Kidney (tissue), 14 donors: ENCODE measurements around the gene CNOT10. TPM values are rescaled to one million over a fixed set of nuclear protein-coding genes. Genes with fewer than 3 reads are reported as not detected.

Experiments
- DNase-seq, 5 donors: peaks; one replicate each; pipeline ENCODE4 v3.0.0-alpha.2; 2013 to 2020
- FAIRE-seq: peaks from 2 replicates; lab custom pipeline; 2012; peaks lifted over from hg19 to GRCh38; lab: Jason Lieb, UNC
- H3K27ac ChIP-seq, 2 donors: one replicate each; pipeline ENCODE4 v1.7.0; 2013; ENCODE audit warnings: low read depth in 2 of 2, low read length in 2 of 2, inconsistent platforms in 1 of 2
- H3K27me3 ChIP-seq: one replicate; pipeline ENCODE4 v1.7.1; 2013; ENCODE audit warnings: low read length, inconsistent platforms; ENCODE audit not compliant: control insufficient read depth, insufficient read depth
- H3K36me3 ChIP-seq, 3 donors: one replicate each; pipeline versions ENCODE4 v1.7.0 to v1.7.1; 2013; ENCODE audit warnings: low read length in 3 of 3, control low read depth in 1 of 3, inconsistent platforms in 1 of 3; ENCODE audit not compliant: insufficient read depth in 3 of 3, control insufficient read depth in 2 of 3
- H3K4me1 ChIP-seq, 3 donors: one replicate each; pipeline versions ENCODE4 v1.7.0 to v1.7.1; 2013; ENCODE audit warnings: low read length in 3 of 3, inconsistent platforms in 1 of 3, low read depth in 1 of 3; ENCODE audit not compliant: control insufficient read depth in 2 of 3, insufficient read depth in 2 of 3
- H3K4me3 ChIP-seq, 3 donors: one replicate each; pipeline versions ENCODE4 v1.7.0 to v1.8.1; 2013; ENCODE audit warnings: low read length in 3 of 3, control low read depth in 1 of 3, inconsistent platforms in 1 of 3
- H3K9ac ChIP-seq, 3 donors: one replicate each; pipeline versions ENCODE4 v1.7.0 to v1.7.1; 2013; ENCODE audit warnings: low read length in 3 of 3, control low read depth in 1 of 3, inconsistent platforms in 1 of 3
- H3K9me3 ChIP-seq, 3 donors: one replicate each; pipeline versions ENCODE4 v1.7.0 to v1.7.1; 2013; ENCODE audit warnings: low read length in 3 of 3, control low read depth in 1 of 3, inconsistent platforms in 1 of 3; ENCODE audit not compliant: control insufficient read depth in 2 of 3, insufficient read depth in 1 of 3
- intact Hi-C: fragments of 100-400 bp; cut with DNase I; formaldehyde crosslinking; loops from one replicate; pipeline ENCODE4 v1.11.1; 2022
- polyA plus RNA-seq: library from polyadenylated mRNA; stranded (reverse); fragments of 350-450 nt; fragmentation: Illumina TruSeq; extraction: RNeasy Lipid Tissue Mini Kit (QIAGEN cat#74804); gene quantifications from one replicate; pipeline ENCODE4 v1.2.3, GENCODE V29; 2014; ENCODE audit warnings: low read depth, low replicate concordance; ENCODE audit not compliant: insufficient read depth
- total RNA-seq: library from RNA; stranded (reverse); fragmentation: NEBNext Ultra II Directional; extraction: Animal tissue kit (Norgen Biotek cat#: 25700); gene quantifications from one replicate; pipeline ENCODE4 v1.2.1, GENCODE V29; 2021
- TF ChIP-seq, protein P1 (sequence below): IDR thresholded peaks from 3 replicates; pipeline ENCODE4 v1.5.1; 2012; ENCODE audit warnings: mild to moderate bottlenecking, moderate library complexity, borderline replicate concordance; ENCODE audit not compliant: insufficient read depth; ENCODE audit errors: extremely low read depth
- donor health status: control.
- donor health status: control.
- donor health status: control.
- donor health status: control.
- donor health status: control.
- donor health status: DM: yes; HTN: yes; CAD: no.
- donor health status: Normal renal cell carcinoma (clear cell type).

CNOT10 gene
- total and polyA plus RNA-seq, 2 donors from 2014 or later, result 19.0 to 34.0 TPM

GRCh38 chr3:32709346-32709745 is 24.4 kb downstream of the CNOT10 start:
- no peak overlapping the region for H3K9ac ChIP-seq
- intact Hi-C loops, result no loop called here
- peaks cover 0 to 14% (median 0%) of the 10 kb centered on the region in 3 donors for H3K36me3 ChIP-seq
- DNase-seq (no peak), FAIRE-seq (no peak)
- H3K9me3 ChIP-seq, result no peaks in the 10 kb centered on the region
- H3K27ac ChIP-seq, result no peak overlapping the region
- peaks cover 0 to 9% (median 2%) of the 10 kb centered on the region in 3 donors for H3K4me1 ChIP-seq
- no peaks in the 10 kb centered on the region for H3K27me3 ChIP-seq
- TF ChIP-seq, protein P1, sequence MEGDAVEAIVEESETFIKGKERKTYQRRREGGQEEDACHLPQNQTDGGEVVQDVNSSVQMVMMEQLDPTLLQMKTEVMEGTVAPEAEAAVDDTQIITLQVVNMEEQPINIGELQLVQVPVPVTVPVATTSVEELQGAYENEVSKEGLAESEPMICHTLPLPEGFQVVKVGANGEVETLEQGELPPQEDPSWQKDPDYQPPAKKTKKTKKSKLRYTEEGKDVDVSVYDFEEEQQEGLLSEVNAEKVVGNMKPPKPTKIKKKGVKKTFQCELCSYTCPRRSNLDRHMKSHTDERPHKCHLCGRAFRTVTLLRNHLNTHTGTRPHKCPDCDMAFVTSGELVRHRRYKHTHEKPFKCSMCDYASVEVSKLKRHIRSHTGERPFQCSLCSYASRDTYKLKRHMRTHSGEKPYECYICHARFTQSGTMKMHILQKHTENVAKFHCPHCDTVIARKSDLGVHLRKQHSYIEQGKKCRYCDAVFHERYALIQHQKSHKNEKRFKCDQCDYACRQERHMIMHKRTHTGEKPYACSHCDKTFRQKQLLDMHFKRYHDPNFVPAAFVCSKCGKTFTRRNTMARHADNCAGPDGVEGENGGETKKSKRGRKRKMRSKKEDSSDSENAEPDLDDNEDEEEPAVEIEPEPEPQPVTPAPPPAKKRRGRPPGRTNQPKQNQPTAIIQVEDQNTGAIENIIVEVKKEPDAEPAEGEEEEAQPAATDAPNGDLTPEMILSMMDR, result no peak
- H3K4me3 ChIP-seq, result no peak overlapping the region

- H3K4me3 ChIP-seq, result no peak overlapping the region
- H3K27ac ChIP-seq, result no peak overlapping the region
- H3K36me3 ChIP-seq, result peaks cover 0 to 14% (median 3%) of the 10 kb centered on the region in 3 donors
- intact Hi-C loops, result no loop called here
- no peak for FAIRE-seq
- TF ChIP-seq, protein P1, result no peak
- H3K9ac ChIP-seq, result no peak overlapping the region
- DNase-seq, result no peak
- H3K27me3 ChIP-seq, result no peaks in the 10 kb centered on the region
- H3K4me1 ChIP-seq, result no peaks in the 10 kb centered on the region
- H3K9me3 ChIP-seq, result no peaks in the 10 kb centered on the region
Observed at GRCh38 chr3:32712506-32713055, 27.6 kb downstream of the CNOT10 start.

DNA sequence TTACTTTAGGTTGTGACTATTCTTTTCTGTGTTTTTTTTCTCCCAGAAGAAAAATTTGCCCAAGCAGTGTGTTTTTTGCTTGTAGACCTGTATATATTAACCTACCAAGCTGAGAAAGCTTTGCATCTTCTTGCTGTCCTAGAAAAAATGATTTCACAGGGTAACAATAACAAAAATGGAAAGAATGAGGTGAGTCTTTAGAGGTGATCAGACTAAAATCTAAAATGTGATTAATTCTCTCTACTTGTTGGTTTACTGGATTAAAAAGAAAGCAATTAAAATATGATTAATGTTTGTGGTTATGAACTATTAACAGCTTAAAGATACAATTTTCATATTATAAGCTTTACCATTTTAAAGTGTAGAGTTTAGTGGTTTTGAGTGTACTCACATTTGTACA is 28.2 kb downstream of the CNOT10 start:
- intact Hi-C loops, result no loop called here
- no peak for FAIRE-seq
- Histone ChIP-seq H3K9me3 (no peaks in the 10 kb centered on the region), H3K9ac (no peak overlapping the region), H3K36me3 (peaks cover 0 to 14% (median 3%) of the 10 kb centered on the region in 3 donors), H3K4me1 (no peaks in the 10 kb centered on the region), H3K4me3 (no peak overlapping the region), H3K27ac (no peak overlapping the region), H3K27me3 (no peaks in the 10 kb centered on the region)
- TF ChIP-seq, protein P1, result no peak
- no peak for DNase-seq

GRCh38 chr3:32719335-32719734 is 34.3 kb downstream of the CNOT10 start:
- TF ChIP-seq, protein P1, result no peak
- intact Hi-C loops, result no loop called here
- Histone ChIP-seq H3K36me3 (peaks cover 0 to 3% (median 0%) of the 10 kb centered on the region in 3 donors), H3K9ac (no peak overlapping the region), H3K4me3 (no peak overlapping the region), H3K9me3 (no peaks in the 10 kb centered on the region), H3K4me1 (no peaks in the 10 kb centered on the region), H3K27me3 (no peaks in the 10 kb centered on the region), H3K27ac (no peak overlapping the region)
- FAIRE-seq, result no peak
- DNase-seq, result no peak
